HEK293T (cell line): ENCODE results near the gene UBE2QL1.

Experiments used
- CTCF ChIA-PET: fragments of 350-600 bp; formaldehyde crosslinking; extraction: SDS; loops from one replicate; lab custom pipeline; 2021; ENCODE audit warnings: antibody characterized with exemption, inconsistent platforms; lab: Yijun Ruan, JAX
- POLR2A ChIA-PET: fragments of 350-600 bp; formaldehyde crosslinking; extraction: SDS; loops from one replicate; lab custom pipeline; 2020; ENCODE audit warnings: antibody characterized with exemption, inconsistent platforms; lab: Yijun Ruan, JAX
- DNase-seq: peaks from one replicate; pipeline ENCODE4 v3.0.0; 2012; ENCODE audit warnings: mixed read lengths; ENCODE audit errors: extremely low spot score
- ARNT ChIP-seq: fragments of 450-650 bp; IDR thresholded peaks from 2 replicates; pipeline ENCODE4 v1.6.1; 2017; ENCODE audit warnings: mild to moderate bottlenecking
- BHLHE40 ChIP-seq: fragments of 450-650 bp; IDR thresholded peaks from 2 replicates; pipeline ENCODE4 v1.6.1; 2016; ENCODE audit warnings: mild to moderate bottlenecking, moderate library complexity, borderline replicate concordance
- CTBP1 ChIP-seq: fragments of 450-650 bp; IDR thresholded peaks from 2 replicates; pipeline ENCODE4 v1.6.1; 2016; ENCODE audit warnings: borderline replicate concordance
- ELF4 ChIP-seq: fragments of 450-650 bp; IDR thresholded peaks from 2 replicates; pipeline ENCODE4 v1.6.1; 2017; ENCODE audit warnings: antibody characterized with exemption
- FOXA1 ChIP-seq: fragments of 450-650 bp; IDR thresholded peaks from 2 replicates; pipeline ENCODE4 v1.6.1; 2016; ENCODE audit warnings: mild to moderate bottlenecking
- FOXK2 ChIP-seq: fragments of 450-650 bp; IDR thresholded peaks from 2 replicates; pipeline ENCODE4 v1.6.1; 2016; ENCODE audit warnings: mild to moderate bottlenecking
- FOXM1 ChIP-seq: fragments of 450-650 bp; IDR thresholded peaks from 2 replicates; pipeline ENCODE4 v1.6.1; 2017; ENCODE audit warnings: mild to moderate bottlenecking, borderline replicate concordance
- HDGF ChIP-seq: fragments of 450-650 bp; IDR thresholded peaks from 2 replicates; pipeline ENCODE4 v1.6.1; 2017; ENCODE audit warnings: antibody characterized with exemption, borderline replicate concordance
- L3MBTL2 ChIP-seq: fragments of 450-650 bp; conservative IDR thresholded peaks from 2 replicates; pipeline ENCODE4 v1.6.1; 2016; ENCODE audit warnings: mild to moderate bottlenecking
- LEF1 ChIP-seq: fragments of 450-650 bp; IDR thresholded peaks from 2 replicates; pipeline ENCODE4 v1.6.1; 2017; ENCODE audit warnings: mild to moderate bottlenecking, borderline replicate concordance
- NFRKB ChIP-seq: fragments of 450-650 bp; IDR thresholded peaks from 2 replicates; pipeline ENCODE4 v1.6.1; 2016; ENCODE audit warnings: mild to moderate bottlenecking, moderate library complexity
- PKNOX1 ChIP-seq: fragments of 450-650 bp; IDR thresholded peaks from 2 replicates; pipeline ENCODE4 v1.6.1; 2016
- SP1 ChIP-seq: fragments of 450-650 bp; IDR thresholded peaks from 2 replicates; pipeline ENCODE4 v1.6.1; 2017
- SUZ12 ChIP-seq: fragments of 450-650 bp; IDR thresholded peaks from 2 replicates; pipeline ENCODE4 v1.6.1; 2016; ENCODE audit warnings: mild to moderate bottlenecking
- TARDBP ChIP-seq: fragments of 450-650 bp; IDR thresholded peaks from 2 replicates; pipeline ENCODE4 v1.6.1; 2016
- ZNF384 ChIP-seq: fragments of 450-650 bp; IDR thresholded peaks from 2 replicates; pipeline ENCODE4 v1.6.1; 2016

UBE2QL1 gene

GRCh38 chr5:6434731-6435130, 13.9 kb upstream of the UBE2QL1 start:
- TF ChIP-seq FOXK2 = no peak
- TF ChIP-seq PKNOX1 = no peak
- no peak for TF ChIP-seq HDGF
- TF ChIP-seq TARDBP = no peak
- TF ChIP-seq SUZ12 = no peak
- no peak for TF ChIP-seq LEF1
- TF ChIP-seq ELF4 = no peak
- TF ChIP-seq CTBP1 = no peak
- TF ChIP-seq NFRKB = no peak
- TF ChIP-seq FOXA1 = no peak
- TF ChIP-seq ARNT = no peak
- no peak for TF ChIP-seq L3MBTL2
- TF ChIP-seq FOXM1 = no peak
- TF ChIP-seq ZNF384 = no peak
- TF ChIP-seq SP1 = no peak
- no peak for TF ChIP-seq BHLHE40
- ChIA-PET CTCF (interaction anchor here (1.2 kb wide), 1 partner anchor 9 kb away, joined by 5 read pairs; no protein-coding TSS in a partner anchor), POLR2A (no interaction called here)
- DNase-seq = no peak

GRCh38 chr5:6435356-6435755, 13.3 kb upstream of the UBE2QL1 start:
- peak; percentile 44 for DNase-seq
- CTCF ChIA-PET = interaction anchor here (1.2 kb wide), 1 partner anchor 10 kb away, joined by 5 read pairs; no protein-coding TSS in a partner anchor
- POLR2A ChIA-PET = no interaction called here
- TF ChIP-seq FOXK2 (no peak), FOXA1 (no peak), TARDBP (no peak), FOXM1 (no peak), HDGF (no peak), L3MBTL2 (no peak), ELF4 (no peak), SUZ12 (no peak), NFRKB (no peak), CTBP1 (no peak), SP1 (no peak), LEF1 (no peak), PKNOX1 (no peak), ARNT (no peak), ZNF384 (no peak), BHLHE40 (no peak)

GRCh38 chr5:6436715-6437331, 11.8 kb upstream of the UBE2QL1 start:
- POLR2A ChIA-PET = no interaction called here
- no peak for TF ChIP-seq NFRKB
- no peak for TF ChIP-seq CTBP1
- no peak for TF ChIP-seq HDGF
- TF ChIP-seq ZNF384 = no peak
- TF ChIP-seq BHLHE40 = no peak
- TF ChIP-seq FOXM1 = no peak
- no peak for TF ChIP-seq TARDBP
- TF ChIP-seq ELF4 = no peak
- TF ChIP-seq SUZ12 = no peak
- TF ChIP-seq L3MBTL2 = no peak
- DNase-seq = no peak
- CTCF ChIA-PET = interaction anchor here (0.6 kb wide), 1 partner anchor 102 kb away, joined by 3 read pairs; no protein-coding TSS in a partner anchor

- no peak for DNase-seq
- ChIA-PET POLR2A (no interaction called here), CTCF (no interaction called here)
- TF ChIP-seq ZNF384 (no peak), SP1 (no peak), L3MBTL2 (no peak), SUZ12 (no peak), ELF4 (no peak), BHLHE40 (no peak), ARNT (no peak), FOXM1 (no peak), FOXA1 (no peak), HDGF (no peak), CTBP1 (no peak), PKNOX1 (no peak), TARDBP (no peak), LEF1 (no peak), FOXK2 (no peak), NFRKB (no peak)
Measured at GRCh38 chr5:6439588-6440550, 8.8 kb upstream of the UBE2QL1 start.

GRCh38 chr5:6442333-6442732, 6.3 kb upstream of the UBE2QL1 start:
- DNase-seq = no peak
- TF ChIP-seq CTBP1 (no peak), BHLHE40 (no peak), ZNF384 (no peak), ELF4 (no peak), LEF1 (no peak), NFRKB (no peak), PKNOX1 (no peak)
- ChIA-PET CTCF (no interaction called here), POLR2A (no interaction called here)
